Stimulated activated CD8-positive, alpha-beta memory T cell treated with anti-CD3 and anti-CD28 coated beads, Interleukin-15, amount 100 ng/mL, for 4 hours (primary cell): ENCODE data around the gene SHC2.

Source experiments
- DNase-seq, 2 donors: peaks; one replicate each; pipeline ENCODE4 v3.0.0-alpha.2; 2020; ENCODE audit warnings: low read depth in 2 of 2

Gene SHC2

DNA sequence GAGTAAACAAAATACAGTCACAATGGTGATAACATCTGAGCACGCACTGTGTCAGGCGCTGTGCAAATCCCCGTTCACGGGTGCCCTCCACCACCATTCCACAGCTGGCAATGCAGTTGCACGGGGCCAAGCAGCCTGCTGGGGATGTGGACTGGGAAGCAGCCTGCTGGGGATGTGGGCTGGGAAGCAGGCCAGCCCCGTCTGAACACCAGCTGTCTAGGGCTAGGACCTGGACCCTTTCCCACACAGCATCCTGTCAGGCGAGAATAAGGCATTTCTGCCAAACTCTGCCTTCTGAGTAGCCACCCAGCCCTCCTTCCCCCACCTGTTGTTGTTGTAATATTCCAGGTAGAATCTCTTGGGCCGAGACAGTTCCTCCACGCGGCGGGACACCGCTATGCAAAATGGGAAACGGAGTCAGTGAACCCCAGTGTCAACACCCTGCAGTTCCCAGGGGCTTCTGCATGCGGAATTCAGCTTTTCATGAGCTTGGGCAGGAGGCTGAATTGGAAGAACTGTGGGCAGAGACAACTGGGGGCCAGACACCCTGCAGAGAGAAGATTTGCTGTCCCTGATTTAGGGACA lies 88.4 kb downstream of the SHC2 start:
- no peak for DNase-seq

DNA sequence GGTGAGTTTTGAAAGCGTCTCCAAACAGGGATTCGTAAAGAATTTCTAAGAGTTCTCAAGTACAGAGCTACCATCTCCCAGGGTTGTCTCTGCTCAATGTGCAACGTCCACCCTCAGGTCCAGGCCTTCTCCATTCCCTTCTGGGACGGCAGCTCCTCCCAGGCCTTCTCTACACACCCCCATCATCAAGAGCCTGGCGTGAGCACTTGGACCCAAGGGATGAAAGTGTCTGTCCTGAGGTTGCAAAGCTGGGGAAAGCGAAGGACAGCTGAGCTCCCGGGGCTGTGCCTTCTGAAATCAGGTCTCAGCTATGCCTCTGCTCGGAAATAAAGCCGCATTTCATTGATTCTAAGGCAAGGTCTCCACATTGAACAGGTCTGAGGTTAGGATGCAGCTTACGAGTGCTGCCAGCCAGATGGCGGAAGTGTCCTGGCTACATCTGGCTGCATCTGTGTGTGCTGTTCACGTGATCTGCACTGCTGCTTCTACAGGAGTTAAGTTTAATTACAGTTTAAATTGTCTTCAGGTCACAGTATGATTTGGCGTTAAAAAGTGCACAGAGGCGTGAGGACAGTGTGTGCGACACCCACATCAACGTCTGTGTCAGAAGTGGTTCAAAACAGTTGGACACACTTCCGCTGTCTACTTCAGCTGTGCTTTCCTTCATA lies 89.2 kb downstream of the SHC2 start:
- DNase-seq, result no peak

DNA sequence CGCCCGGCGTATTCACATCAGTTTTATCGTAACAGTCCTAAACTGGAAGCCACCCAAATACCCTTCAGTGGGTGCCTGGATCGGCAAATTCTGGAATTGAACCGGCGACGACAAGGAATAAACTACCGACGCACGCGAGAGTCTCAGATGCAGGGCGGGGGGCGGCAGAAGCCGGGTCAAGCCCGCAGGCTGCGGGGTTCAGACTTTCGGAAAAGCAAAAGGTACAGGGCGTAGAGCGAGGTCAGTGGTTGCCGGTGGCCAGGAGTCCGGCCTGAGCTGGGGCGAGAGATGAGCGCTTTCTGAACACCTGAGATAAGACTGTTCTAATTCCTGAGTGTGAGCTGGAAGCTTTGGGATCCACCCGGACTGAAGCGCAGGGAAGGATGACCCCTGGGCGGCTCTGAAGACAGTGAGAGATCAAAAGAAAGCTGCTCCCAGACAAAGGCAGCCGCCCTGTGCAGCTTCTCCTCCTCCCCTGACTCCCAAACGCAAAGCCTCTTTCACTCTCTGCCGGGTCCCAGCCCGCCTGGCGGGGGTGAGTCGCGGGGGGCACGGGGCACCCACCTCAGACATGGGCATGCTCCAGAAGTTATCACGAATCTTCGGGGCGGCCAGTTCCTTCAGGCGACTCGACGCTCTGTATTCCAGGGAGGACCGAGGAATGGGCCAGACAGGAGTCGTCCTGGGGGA lies 90.0 kb downstream of the SHC2 start:
- DNase-seq, result no peak

DNA sequence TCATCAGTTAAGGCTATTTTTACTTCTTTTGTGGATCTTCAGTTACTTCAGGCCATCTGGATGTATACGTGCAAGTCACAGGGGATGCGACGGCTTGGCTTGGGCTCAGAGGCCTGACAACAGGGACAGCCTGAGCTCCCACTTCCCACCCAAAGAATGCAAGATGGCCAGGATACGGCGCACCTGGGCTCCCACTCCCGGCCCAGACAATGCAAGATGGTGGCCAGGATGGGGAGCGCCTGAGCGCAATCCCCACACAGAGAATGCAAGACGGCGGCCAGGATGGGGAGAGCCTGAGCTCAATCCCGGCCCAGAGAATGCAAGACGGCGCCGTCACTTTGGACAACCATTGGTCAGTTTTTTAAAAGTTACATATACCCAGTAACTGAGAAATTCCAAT lies 91.0 kb downstream of the SHC2 start:
- DNase-seq, result no peak

DNA sequence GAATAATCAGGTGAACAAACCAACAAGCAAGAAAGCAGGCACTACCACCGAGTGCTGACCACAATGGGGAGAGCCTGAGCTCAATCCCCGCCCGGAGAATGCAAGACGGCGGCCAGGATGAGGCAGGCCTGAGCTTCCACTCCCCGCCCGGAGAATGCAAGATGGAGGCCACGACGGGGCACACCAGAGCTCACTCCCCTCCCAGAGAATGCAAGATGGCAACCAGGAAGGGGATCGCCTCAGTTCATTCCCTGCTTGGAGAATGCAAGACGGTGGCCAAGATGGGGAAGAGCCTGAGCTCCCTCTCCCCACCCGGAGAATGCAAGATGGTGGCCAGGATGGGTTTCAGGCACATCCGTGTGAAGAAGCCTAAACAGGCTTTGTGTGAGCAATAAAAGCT lies 91.6 kb downstream of the SHC2 start:
- DNase-seq, result no peak

DNA sequence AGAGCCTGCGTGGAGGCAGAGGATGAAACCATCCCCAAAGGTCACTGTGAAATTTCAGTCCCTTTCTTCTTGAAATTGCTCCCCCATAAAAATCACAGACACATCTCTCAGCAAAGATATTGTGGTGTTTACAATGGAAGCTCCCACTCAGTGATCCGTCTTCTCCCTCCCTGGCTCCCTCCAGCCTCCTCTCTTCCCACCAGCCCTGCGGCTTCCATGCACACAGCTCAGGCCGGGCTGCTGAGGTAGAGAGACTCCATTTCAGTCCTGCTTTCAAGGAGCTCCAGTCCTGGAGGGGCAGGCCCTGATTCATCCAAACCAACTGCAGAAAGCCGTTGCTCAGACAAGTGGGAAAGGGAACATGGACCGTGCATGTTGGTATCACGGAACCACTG lies 92.2 kb downstream of the SHC2 start:
- DNase-seq, result no peak

DNA sequence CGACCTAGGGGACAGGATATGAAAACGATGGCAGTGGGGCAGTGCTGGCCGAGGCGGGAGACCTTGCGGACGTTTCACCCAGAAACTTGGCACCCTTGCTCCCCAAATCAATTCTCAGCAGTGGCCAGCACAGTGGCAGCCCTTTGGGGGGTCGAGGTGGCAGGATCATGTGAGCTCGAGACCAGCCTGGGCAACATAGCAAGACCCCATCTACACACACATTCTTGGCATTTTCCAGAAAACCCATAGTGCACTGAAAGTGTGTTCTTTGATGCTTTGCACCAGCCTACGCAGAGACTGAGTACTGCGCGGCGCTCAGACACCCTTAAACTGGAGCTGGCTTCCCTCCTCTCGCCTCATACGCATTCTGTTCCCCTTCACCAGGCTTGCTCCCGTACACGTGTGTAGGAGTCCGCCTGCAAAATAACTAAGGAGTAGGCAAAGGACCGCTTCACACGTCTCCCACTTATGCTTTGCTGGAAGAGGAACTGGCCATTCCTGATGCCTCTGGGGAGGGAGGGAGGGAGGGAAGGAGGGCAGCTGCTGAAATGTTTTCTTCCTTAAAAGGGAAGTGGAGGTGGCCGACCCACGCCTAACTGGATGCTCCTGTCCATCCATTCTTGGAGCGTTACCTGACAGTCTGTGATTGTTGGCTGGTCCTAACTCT lies 92.7 kb downstream of the SHC2 start:
- no peak for DNase-seq

DNA sequence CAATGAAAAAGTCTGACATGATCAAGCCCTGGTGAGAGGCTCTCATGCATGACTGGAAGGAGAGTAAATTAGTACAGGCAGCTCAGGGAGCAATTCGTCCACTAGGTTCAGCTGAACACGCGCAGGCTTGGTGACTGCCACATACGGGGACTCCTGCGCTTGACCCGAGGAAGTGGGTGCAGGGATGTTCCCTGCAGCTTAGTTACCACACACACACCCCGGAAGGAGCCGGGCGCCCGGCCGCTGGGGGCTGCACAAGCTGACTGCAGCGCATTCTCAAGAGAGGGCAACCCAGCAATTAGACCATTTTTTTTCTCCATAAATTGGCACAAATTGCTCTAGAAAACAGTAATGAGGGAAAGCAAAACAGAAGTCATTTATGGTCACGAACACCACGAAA lies 93.3 kb downstream of the SHC2 start:
- DNase-seq, result no peak

DNA sequence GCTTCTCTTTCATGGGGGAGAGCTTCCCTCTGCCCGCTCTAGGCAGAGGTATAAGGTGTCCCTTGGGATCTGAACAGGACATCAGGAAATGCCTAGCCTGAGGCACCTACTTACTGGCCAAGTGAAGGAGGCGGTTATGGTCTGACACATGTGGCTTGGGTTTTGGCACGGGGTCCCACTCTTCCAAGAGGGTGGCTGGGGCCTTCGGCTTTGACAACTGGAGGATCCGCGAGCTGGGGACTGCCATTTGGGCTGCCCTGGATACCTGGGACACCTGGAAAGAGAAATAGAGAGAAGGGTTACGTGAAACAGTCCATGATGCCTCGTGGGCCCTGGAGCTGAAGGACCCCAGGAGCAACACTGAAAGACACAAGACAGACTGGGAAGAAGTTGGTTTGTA lies 93.9 kb downstream of the SHC2 start:
- DNase-seq, result no peak
